DMS 273 treated with DMSO at 0.1 percent for 48 hours (cell line): ENCODE measurements around the gene SIAE.

Experiments used
- DNase-seq: peaks from one replicate; lab custom pipeline; 2025; lab: John Stamatoyannopoulos, UW

Gene SIAE

GRCh38 chr11:124673333-124674167, at the start of gene SIAE, which contains the start of gene SPA17:
SIAE (minus strand) TSS chr11:124673739; CDS start chr11:124673708, 31 bp downstream.
SPA17 (plus strand) TSS chr11:124673904; CDS start chr11:124675265, 1,361 bp downstream.
- peak; percentile 74 for DNase-seq

GRCh38 chr11:124722176-124722575, 48.6 kb upstream of the SIAE start:
- no peak for DNase-seq

GRCh38 chr11:124719534-124719933, 46.0 kb upstream of the SIAE start:
- no peak for DNase-seq

DNA sequence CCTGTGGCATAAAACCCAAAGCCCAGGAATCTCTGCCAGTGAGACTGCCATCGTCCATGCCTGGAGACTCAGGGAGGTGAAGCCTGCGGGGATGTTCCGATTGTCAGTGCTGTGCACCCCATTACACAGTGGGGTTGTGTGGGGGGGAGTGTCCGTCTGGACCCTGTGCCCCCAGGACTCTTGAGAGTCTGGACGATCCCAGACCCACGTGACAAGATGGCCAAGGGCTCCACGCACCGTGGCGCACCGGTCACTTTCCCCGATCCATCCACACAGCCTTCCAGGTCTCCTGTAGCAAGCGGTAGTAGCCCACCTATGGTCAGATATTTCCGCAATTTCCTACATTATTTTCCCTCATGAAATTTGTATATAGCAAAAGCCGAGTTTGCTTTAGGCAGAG, 45.3 kb upstream of the SIAE start:
- no peak for DNase-seq

GRCh38 chr11:124717786-124718651, 44.5 kb upstream of the SIAE start:
- no peak for DNase-seq

- no peak for DNase-seq
Measured at GRCh38 chr11:124717421-124717785, 43.9 kb upstream of the SIAE start.

DNA sequence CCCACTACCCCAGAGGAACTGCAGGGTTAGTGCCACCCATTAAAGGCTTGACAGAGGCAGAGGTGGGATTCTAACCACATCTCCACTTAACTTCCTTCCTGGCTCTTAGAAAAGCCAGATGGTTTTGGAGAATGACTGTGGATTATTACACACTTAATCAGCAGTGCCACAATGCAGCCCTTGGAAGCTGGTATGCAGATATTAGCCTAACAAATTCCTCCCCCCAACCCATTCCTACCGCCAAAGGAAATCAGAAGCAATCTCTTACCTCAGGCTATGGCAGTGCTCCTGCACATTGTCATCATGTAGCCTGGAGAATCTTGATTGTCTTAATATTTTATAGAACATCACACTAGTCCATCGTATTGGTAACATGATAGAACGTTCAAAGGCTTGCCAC, 43.1 kb upstream of the SIAE start:
- no peak for DNase-seq

- DNase-seq: no peak
Measured at GRCh38 chr11:124712392-124712791, 38.9 kb upstream of the SIAE start.

DNA sequence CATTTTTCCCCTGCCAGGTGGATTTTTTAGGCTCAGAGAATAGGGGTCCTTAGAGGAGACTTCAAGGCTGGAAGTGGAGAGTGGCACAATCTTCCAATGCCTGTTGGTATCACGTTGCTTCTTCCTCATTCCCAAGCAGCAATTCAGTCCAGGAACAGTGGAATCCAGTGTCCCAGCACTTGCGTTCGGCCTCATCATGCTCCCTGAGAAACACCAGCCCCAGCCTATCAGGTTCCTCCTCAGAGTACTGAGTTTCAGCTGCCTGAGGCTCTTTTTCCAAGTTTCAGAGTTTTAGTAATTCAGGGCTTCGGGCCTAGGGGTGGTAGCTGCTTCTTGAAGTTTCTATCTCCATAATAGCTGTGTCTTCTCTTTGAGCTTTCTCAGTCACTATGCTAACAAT, 34.3 kb upstream of the SIAE start:
- no peak for DNase-seq

GRCh38 chr11:124700028-124700427, 26.5 kb upstream of the SIAE start:
- no peak for DNase-seq

- DNase-seq: no peak
Measured at GRCh38 chr11:124699547-124699946, 26.0 kb upstream of the SIAE start.

- DNase-seq: no peak
Measured at GRCh38 chr11:124693142-124693541, 19.6 kb upstream of the SIAE start.

DNA sequence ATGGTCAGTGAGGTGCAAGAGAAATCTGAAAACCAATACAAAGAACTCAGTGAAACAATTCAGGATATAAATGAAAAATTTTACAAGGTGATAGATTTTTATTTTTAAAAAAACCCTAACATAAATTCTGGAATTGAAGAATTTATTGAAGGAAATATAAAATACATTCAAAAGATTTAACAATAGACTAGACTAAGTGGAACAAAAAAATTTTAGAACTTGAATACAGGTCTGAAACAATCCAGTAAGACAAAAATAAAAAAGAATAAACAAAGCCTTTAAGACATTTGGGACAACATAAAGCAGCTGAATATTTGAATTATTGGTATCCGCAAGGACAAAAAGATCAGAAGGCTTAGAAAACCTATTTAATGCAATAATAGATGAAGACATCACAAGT, 8.9 kb upstream of the SIAE start:
- no peak for DNase-seq

- no peak for DNase-seq
Measured at GRCh38 chr11:124681421-124681820, 7.9 kb upstream of the SIAE start.

- no peak for DNase-seq
Measured at GRCh38 chr11:124678416-124678815, 4.9 kb upstream of the SIAE start.

- no peak for DNase-seq
Measured at GRCh38 chr11:124676386-124676785, 2.8 kb upstream of the SIAE start.

- DNase-seq: no peak
Measured at GRCh38 chr11:124674571-124674970, 1.0 kb upstream of the SIAE start.

GRCh38 chr11:124674168-124674517, 604 bp upstream of the SIAE start:
- no peak for DNase-seq

- DNase-seq: no peak
Measured at GRCh38 chr11:124672536-124673215, 863 bp downstream of the SIAE start.

- DNase-seq: no peak
Measured at GRCh38 chr11:124670732-124671131, 2.8 kb downstream of the SIAE start.

DNA sequence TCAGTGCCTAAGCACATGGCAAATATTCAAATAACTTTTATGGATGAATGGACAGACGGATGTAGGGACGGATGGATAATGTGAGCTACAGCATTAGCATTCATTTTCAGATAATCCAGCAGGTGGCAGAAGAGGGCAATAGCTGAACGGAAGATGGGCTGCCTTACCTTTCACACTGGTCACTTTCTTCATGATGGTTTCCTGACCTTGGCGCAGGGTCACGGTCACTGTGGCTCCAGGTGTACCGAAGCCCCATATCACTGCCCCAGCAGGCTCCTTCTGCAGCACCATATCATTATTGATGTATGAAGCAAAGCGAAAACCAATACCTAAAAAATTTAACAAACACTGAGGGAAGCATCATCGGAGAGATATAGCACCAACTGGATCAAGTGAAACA, 4.3 kb downstream of the SIAE start:
- no peak for DNase-seq

DNA sequence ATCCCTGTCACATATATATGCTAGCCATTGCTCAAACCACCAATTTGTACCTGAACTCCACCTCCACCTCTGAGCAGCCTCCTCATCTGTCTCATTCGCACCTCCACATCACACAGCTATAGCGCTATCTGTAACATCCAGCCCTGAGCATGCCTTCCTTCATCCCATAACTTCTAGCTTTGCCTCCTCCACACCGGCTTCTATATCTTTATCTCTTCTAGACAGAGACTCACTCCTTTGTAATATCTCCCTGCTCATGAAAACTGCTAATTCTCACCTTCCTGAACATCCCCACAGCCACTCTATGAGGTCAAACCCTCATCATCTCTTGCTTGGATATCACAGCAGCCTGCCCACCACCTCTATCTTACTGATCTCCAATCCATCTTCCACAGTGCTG, 5.9 kb downstream of the SIAE start:
- no peak for DNase-seq

GRCh38 chr11:124663861-124664260, 9.7 kb downstream of the SIAE start:
- DNase-seq: no peak
